ENCODE data around the gene ADAMTS17. TPM values are rescaled to one million over a fixed set of nuclear protein-coding genes. Genes with fewer than 3 reads are reported as not detected.

ADAMTS17 gene
- total RNA-seq (ENCODE audit: low replicate concordance), result 0.81 TPM in 1 of 2 replicates, not detected in the other

- DNase-seq (ENCODE audit: low read depth), result peak; percentile 69
- peak within 1 kb of the TSS; percentile 50 for H3K4me3 ChIP-seq (ENCODE audit: low read depth, low read length)
- peak; percentile 74 for TF ChIP-seq CTCF (IDR thresholded peaks at IDR 0.05; ENCODE audit: insufficient read depth, low read length)
Observed at GRCh38 chr15:100341750-100342560, at the start of gene ADAMTS17. Gene ADAMTS17 (minus strand): TSS chr15:100341975. CDS start chr15:100341899, 76 bp downstream.

GRCh38 chr15:100385300-100386050, 43.7 kb upstream of the ADAMTS17 start:
- no peak for DNase-seq (ENCODE audit: low read depth)
- no peak overlapping the region for H3K4me3 ChIP-seq (ENCODE audit: low read depth, low read length)
- no peak for TF ChIP-seq CTCF (IDR thresholded peaks at IDR 0.05; ENCODE audit: insufficient read depth, low read length)

GRCh38 chr15:100384108-100384410, 42.3 kb upstream of the ADAMTS17 start:
- H3K4me3 ChIP-seq (ENCODE audit: low read depth, low read length), result no peak overlapping the region
- no peak for DNase-seq (ENCODE audit: low read depth)
- TF ChIP-seq CTCF (IDR thresholded peaks at IDR 0.05; ENCODE audit: insufficient read depth, low read length), result no peak

- DNase-seq (ENCODE audit: low read depth), result peak; percentile 2
- no peak overlapping the region for H3K4me3 ChIP-seq (ENCODE audit: low read depth, low read length)
- TF ChIP-seq CTCF (IDR thresholded peaks at IDR 0.05; ENCODE audit: insufficient read depth, low read length), result no peak
Observed at GRCh38 chr15:100383302-100384107, 41.7 kb upstream of the ADAMTS17 start.

- no peak for DNase-seq (ENCODE audit: low read depth)
- no peak for TF ChIP-seq CTCF (IDR thresholded peaks at IDR 0.05; ENCODE audit: insufficient read depth, low read length)
- no peak overlapping the region for H3K4me3 ChIP-seq (ENCODE audit: low read depth, low read length)
Observed at GRCh38 chr15:100373942-100374341, 32.2 kb upstream of the ADAMTS17 start.

- DNase-seq (ENCODE audit: low read depth), result no peak
- no peak overlapping the region for H3K4me3 ChIP-seq (ENCODE audit: low read depth, low read length)
Observed at GRCh38 chr15:100373120-100373896, 31.5 kb upstream of the ADAMTS17 start.

More at GRCh38 chr15:100373120-100373896, 31.5 kb upstream of the ADAMTS17 start:
- TF ChIP-seq CTCF (IDR thresholded peaks at IDR 0.05; ENCODE audit: insufficient read depth, low read length), result no peak
